ENCODE measurements around the gene PTPRD. TPM values are rescaled to one million over a fixed set of nuclear protein-coding genes. Genes with fewer than 3 reads are reported as not detected.

Gene PTPRD
- total RNA-seq, 1 donor from 2014 or later, result 6.9 TPM

GRCh38 chr9:8569823-8570222 lies 2043.0 kb downstream of the PTPRD start:
- no peak for TF ChIP-seq CTCF (IDR thresholded peaks at IDR 0.05)
- H3K9me3 ChIP-seq, result no peaks in the 10 kb centered on the region
- DNase-seq (ENCODE audit: low spot score in 2 of 2), result no peak
- H3K36me3 ChIP-seq, result no peaks in the 10 kb centered on the region
- intact Hi-C loops (cut with DNase I), result no loop called here
- H3K4me1 ChIP-seq, result no peaks in the 10 kb centered on the region
- no peaks in the 10 kb centered on the region for H3K27me3 ChIP-seq
- H3K27ac ChIP-seq, result no peak overlapping the region
- no peak overlapping the region for H3K4me3 ChIP-seq

- intact Hi-C loops (cut with DNase I), result no loop called here
- H3K9me3 ChIP-seq, result no peaks in the 10 kb centered on the region
- no peak overlapping the region for H3K4me3 ChIP-seq
- H3K36me3 ChIP-seq, result no peaks in the 10 kb centered on the region
- H3K27me3 ChIP-seq, result no peaks in the 10 kb centered on the region
- no peak for DNase-seq (ENCODE audit: low spot score in 2 of 2)
- no peaks in the 10 kb centered on the region for H3K4me1 ChIP-seq
- no peak overlapping the region for H3K27ac ChIP-seq
- no peak for TF ChIP-seq CTCF (IDR thresholded peaks at IDR 0.05)
Measured at GRCh38 chr9:8567963-8568579, 2044.7 kb downstream of the PTPRD start.

- Histone ChIP-seq H3K27me3 (no peaks in the 10 kb centered on the region), H3K4me1 (no peaks in the 10 kb centered on the region), H3K27ac (no peak overlapping the region), H3K4me3 (no peak overlapping the region), H3K9me3 (no peaks in the 10 kb centered on the region), H3K36me3 (no peaks in the 10 kb centered on the region)
- TF ChIP-seq CTCF (IDR thresholded peaks at IDR 0.05), result no peak
- intact Hi-C loops (cut with DNase I), result no loop called here
- no peak for DNase-seq (ENCODE audit: low spot score in 2 of 2)
Measured at GRCh38 chr9:8564960-8565359, 2047.8 kb downstream of the PTPRD start.

- intact Hi-C loops (cut with DNase I), result no loop called here
- no peak for DNase-seq (ENCODE audit: low spot score in 2 of 2)
- TF ChIP-seq CTCF (IDR thresholded peaks at IDR 0.05), result no peak
- Histone ChIP-seq H3K4me3 (no peak overlapping the region), H3K4me1 (no peaks in the 10 kb centered on the region), H3K27me3 (no peaks in the 10 kb centered on the region), H3K9me3 (no peaks in the 10 kb centered on the region), H3K27ac (no peak overlapping the region), H3K36me3 (no peaks in the 10 kb centered on the region)
Measured at GRCh38 chr9:8560560-8561525, 2052.0 kb downstream of the PTPRD start.

- Histone ChIP-seq H3K9me3 (no peaks in the 10 kb centered on the region), H3K4me1 (no peaks in the 10 kb centered on the region), H3K4me3 (no peak overlapping the region), H3K27ac (no peak overlapping the region), H3K27me3 (no peaks in the 10 kb centered on the region), H3K36me3 (no peaks in the 10 kb centered on the region)
- no peak for DNase-seq (ENCODE audit: low spot score in 2 of 2)
- no peak for TF ChIP-seq CTCF (IDR thresholded peaks at IDR 0.05)
- intact Hi-C loops (cut with DNase I), result no loop called here
Measured at GRCh38 chr9:8558176-8558575, 2054.6 kb downstream of the PTPRD start.
